Adrenal gland (tissue), 5 donors: ENCODE data around the gene TLCD5.

Experiments
- POLR2A ChIP-seq, 2 donors: fragments of 450-650 bp; IDR thresholded peaks; one replicate each; pipeline ENCODE4 v1.6.1; 2017; ENCODE audit warnings: antibody characterized with exemption in 2 of 2, mild to moderate bottlenecking in 2 of 2, moderate library complexity in 1 of 2
- TF ChIP-seq, protein P1 (sequence below), 6 experiments: fragments of 450-650 bp in 4 of 6; fragments of 200-600 bp in 2 of 6; sonication (generic) in 1 of 6; IDR thresholded peaks; 1 replicate in 5 of 6; 2 replicates in 1 of 6; pipeline versions ENCODE4 v1.5.1 to v1.8.0; 2016 to 2021; ENCODE audit warnings: antibody characterized with exemption in 6 of 6, mild to moderate bottlenecking in 2 of 6, moderate library complexity in 1 of 6
- donor health status: DM: no; HTN: no; CAD: no.

GRCh38 chr11:120288021-120288420 is 37.1 kb upstream of the TLCD5 start:
- no peak for TF ChIP-seq POLR2A (IDR thresholded peaks at IDR 0.05)
- TF ChIP-seq, protein P1, sequence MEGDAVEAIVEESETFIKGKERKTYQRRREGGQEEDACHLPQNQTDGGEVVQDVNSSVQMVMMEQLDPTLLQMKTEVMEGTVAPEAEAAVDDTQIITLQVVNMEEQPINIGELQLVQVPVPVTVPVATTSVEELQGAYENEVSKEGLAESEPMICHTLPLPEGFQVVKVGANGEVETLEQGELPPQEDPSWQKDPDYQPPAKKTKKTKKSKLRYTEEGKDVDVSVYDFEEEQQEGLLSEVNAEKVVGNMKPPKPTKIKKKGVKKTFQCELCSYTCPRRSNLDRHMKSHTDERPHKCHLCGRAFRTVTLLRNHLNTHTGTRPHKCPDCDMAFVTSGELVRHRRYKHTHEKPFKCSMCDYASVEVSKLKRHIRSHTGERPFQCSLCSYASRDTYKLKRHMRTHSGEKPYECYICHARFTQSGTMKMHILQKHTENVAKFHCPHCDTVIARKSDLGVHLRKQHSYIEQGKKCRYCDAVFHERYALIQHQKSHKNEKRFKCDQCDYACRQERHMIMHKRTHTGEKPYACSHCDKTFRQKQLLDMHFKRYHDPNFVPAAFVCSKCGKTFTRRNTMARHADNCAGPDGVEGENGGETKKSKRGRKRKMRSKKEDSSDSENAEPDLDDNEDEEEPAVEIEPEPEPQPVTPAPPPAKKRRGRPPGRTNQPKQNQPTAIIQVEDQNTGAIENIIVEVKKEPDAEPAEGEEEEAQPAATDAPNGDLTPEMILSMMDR (IDR thresholded peaks at IDR 0.05): no peak
